GM18526 (cell line): Measurements from ENCODE around the gene MTFR1L.

Experiments
- POLR2A ChIP-seq: IDR thresholded peaks from 3 replicates; pipeline ENCODE4 v1.6.1; 2011; ENCODE audit not compliant: insufficient read length; ENCODE audit errors: extremely low read depth

The MTFR1L gene

DNA sequence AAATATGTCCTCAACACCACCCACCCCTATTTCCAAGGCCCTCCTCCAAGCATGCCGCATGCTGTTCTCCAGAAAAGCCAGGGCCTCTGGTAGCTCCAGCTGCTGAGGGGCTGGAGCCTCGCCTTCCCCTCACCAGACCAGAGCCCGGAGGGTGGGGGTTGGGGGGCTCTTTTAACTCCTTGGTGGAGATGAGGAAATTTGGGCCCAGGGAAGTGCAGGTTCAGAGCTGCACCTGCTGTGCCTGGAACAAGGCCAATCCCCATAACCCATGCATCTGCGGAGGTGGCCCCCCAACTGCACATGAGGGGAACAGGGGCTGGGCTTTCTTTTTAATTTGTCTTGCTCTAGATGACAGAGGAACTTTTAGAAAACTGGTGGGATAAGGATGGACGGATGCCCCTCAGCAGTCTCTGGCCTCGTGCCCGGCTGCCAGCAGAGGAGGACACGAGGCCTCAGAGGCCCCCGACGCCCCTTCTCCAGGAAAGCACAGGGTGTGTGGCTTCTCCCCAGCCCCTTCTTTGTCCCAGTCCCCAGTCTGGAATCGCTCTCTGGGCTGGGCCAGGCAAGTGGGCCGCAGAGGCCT lies 20.3 kb upstream of the MTFR1L start:
- TF ChIP-seq POLR2A, result no peak

- no peak for TF ChIP-seq POLR2A
Observed at GRCh38 chr1:25799935-25800702, 19.6 kb upstream of the MTFR1L start, which contains the start of gene SELENON. Gene SELENON, plus strand, starts transcription at chr1:25800193. Its CDS starts 38 bp downstream, at chr1:25800231.

DNA sequence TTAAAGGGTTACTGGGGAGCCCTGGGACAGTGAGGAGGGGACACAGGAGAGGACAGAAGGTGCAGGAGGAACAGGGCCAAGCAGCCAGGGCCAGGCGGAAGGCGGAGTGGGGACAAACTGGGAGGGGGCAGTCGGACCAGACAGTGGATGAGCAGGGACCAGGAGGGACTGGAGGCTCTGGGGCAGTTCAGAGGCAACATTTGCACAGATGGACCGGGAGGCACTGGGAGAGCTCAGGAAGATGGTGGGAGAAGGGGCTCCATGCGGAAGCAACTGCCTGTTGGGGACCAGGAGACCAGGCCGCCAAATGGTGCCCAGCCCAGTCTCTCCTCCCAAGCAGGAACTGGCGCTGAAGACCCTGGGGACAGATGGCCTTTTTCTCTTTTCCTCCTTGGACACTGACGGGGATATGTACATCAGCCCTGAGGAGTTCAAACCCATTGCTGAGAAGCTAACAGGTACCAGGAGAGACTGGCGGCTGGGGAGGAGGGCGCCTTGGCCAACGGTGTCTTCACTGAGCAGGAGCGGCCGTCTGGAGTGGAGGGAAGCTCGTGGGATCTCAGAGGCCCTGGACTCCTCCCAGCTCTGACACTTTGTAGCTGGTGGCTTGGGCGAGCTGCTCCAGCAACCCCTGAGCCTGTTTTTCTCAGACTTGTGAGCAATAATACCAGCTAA lies 18.9 kb upstream of the MTFR1L start:
- TF ChIP-seq POLR2A, result no peak

DNA sequence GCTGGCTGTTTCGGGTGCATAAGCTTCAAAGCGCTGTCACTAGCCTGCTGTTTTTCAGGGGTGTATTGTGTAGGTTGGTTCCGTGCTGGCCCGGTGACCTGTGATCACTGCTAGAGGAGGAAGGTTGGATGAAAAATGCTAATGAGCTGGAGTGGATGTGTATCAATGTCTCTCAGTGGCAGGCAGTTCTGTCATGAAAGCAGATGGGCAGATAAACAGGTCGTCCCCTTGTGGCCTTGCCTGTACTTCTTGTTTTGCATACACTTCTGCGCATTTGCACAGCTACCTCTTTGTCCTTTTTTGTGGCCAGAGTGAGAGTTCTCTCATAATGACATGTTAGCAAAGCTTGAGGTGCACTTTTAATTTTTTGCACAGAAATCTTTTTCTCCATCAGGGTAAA lies 16.8 kb upstream of the MTFR1L start:
- TF ChIP-seq POLR2A, result no peak

DNA sequence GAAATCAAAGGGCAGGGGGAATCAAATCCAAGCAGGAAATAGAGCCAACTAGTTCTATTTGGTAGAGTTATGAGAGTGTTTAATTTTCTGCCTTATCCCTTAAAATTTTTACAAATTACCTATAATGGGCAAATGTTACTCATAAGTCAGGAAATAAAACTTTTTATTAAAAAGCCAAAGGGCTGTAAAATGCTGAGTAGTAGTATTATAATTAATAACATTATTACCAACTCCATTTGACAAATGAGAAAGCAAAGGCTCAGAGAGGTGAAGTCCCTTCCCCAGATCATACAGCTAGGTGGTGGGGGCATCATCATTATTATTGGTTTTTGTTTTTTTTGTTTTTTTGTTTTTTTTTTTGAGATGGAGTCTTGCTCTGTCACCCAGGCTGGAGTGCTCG lies 16.4 kb upstream of the MTFR1L start:
- TF ChIP-seq POLR2A, result no peak

GRCh38 chr1:25804244-25804963 lies 15.3 kb upstream of the MTFR1L start:
- TF ChIP-seq POLR2A, result no peak

GRCh38 chr1:25804964-25805862 lies 14.5 kb upstream of the MTFR1L start:
- no peak for TF ChIP-seq POLR2A

DNA sequence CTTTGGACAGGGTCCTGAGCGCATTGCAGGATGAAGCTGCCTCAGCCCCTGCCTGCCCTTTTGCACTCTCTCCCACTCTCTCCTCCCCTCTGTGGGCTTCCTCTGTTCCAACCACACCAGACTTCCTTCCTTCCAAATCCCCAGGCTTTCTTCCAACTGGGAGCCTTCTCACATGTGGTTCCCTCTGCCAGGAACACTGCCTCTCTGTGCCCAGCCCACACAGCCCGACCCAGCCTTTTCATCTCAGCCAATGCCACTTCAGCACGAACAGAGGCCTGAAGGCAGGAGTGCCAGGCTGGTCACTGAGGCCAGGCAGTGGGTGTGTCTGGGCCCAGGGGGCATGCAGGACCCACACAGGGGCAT lies 13.9 kb upstream of the MTFR1L start:
- TF ChIP-seq POLR2A, result no peak

GRCh38 chr1:25806418-25806817 lies 13.3 kb upstream of the MTFR1L start:
- TF ChIP-seq POLR2A, result no peak

DNA sequence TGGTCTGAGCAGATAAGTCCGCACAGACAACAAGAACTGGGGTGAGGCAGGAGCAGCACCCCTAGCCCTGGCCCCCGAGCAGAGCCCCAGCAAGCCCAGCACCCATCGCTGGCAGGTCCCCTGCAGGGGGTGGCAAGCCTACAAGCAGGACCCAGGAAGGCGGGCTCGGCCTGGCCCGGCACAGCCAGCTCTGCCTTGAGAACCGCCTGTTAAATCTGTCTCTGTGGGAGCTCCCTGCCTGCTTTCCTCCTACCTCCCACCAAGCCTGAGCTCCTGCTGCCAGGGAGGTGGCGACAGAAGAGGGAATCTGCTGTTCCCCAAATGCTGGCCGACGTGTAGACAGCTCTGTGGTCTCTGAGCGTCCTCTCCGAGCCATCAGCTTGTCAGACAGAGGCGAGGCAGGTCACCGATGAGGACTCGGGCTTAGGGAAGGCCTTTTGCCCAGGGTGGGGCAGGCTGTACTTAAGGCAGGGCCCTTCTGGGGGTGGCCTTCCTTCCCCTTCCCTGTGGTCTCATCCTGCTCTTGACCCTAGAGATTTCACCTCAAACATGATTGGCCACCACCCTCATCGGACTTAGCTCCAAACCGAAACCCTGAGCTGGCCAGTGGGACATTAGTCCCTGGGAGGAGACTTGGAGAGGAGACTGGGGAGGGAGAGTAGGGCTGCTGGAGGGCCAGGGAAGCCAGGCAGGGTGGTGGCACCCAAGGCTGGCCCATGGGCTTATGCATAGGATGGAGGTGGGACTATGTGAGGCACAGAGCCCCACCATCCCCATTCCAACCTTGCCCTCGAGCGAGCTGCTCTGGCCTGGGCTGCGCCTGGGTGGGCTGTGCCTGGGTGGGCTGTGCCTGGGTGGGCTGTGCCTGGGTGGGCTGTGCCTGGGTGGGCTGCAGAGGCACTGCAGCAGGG lies 12.0 kb upstream of the MTFR1L start:
- TF ChIP-seq POLR2A, result no peak

DNA sequence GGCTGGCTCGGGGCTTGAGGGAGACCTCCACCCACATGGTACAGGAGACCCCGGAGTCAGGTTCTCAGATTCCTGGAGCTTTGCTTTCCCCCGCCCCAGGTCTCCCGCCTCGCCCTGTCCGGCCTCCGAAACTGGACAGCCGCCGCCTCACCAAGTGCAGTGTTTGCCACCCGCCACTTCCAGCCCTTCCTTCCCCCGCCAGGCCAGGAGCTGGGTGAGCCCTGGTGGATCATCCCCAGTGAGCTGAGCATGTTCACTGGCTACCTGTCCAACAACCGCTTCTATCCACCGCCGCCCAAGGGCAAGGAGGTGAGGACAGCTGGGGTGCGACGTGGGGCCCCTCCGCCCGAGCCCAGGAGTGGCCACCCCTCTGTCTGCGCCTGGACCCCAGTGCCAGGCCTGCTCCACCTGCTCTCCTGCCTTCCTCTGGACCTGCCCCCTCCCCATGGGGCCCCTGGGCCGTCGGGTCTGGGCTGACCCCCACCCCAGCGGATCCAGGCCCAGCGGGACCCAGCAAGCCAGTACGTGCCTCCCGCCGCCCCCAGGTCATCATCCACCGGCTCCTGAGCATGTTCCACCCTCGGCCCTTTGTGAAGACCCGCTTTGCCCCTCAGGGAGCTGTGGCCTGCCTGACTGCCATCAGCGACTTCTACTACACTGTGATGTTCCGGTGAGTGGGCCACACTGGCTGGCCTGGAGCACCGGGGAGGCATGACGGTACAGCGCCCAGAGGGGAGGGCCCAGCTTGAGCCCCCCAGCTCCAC lies 11.1 kb upstream of the MTFR1L start:
- no peak for TF ChIP-seq POLR2A

GRCh38 chr1:25809283-25809926 lies 10.3 kb upstream of the MTFR1L start:
- TF ChIP-seq POLR2A, result no peak

GRCh38 chr1:25809929-25810328 lies 9.8 kb upstream of the MTFR1L start:
- no peak for TF ChIP-seq POLR2A
